HepG2 (cell line): Measurements from ENCODE around the gene SMIM43. TPM values are rescaled to one million over a fixed set of nuclear protein-coding genes. Genes with fewer than 3 reads are reported as not detected.

Experiments used
- ATAC-seq: fragments of 200-7000 bp; cut with Tn5 transposase; 3 replicates; pipeline ENCODE4 v1.9.1; 2020; ENCODE audit warnings: mild to moderate bottlenecking, moderate library complexity
- BruUV-seq: library from RNA; stranded (reverse); fragments of 400-500 nt; replicated peaks from 2 replicates; lab custom pipeline; 2021; lab: Mats Ljungman, UMichigan
- CTCF ChIA-PET: fragments of 300-600 bp; formaldehyde crosslinking; extraction: SDS; loops from one replicate; lab custom pipeline; 2021; ENCODE audit warnings: low total read pairs, inconsistent platforms, low intra/inter-chr PET ratio; lab: Yijun Ruan, JAX
- POLR2A ChIA-PET: fragments of 350-600 bp; sonication (Branson Sonifier 250); formaldehyde crosslinking; loops from one replicate; lab custom pipeline; 2020; ENCODE audit warnings: antibody characterized with exemption, inconsistent platforms; lab: Yijun Ruan, JAX
- DNase-seq: peaks from one replicate; pipeline ENCODE4 v3.0.0-alpha.2; 2015; ENCODE audit warnings: low spot score
- FAIRE-seq: peaks from 3 replicates; lab custom pipeline; 2011; peaks lifted over from hg19 to GRCh38; lab: Jason Lieb, UNC
- H2AFZ ChIP-seq: one replicate; pipeline ENCODE4 v1.6.1; 2011; ENCODE audit warnings: low read length, inconsistent platforms
- H3K27ac ChIP-seq: fragments of 300-600 bp; 3 replicates; pipeline ENCODE4 v1.8.0; 2011; ENCODE audit warnings: mixed run types, mild to moderate bottlenecking, mixed read lengths, low read length, inconsistent platforms; ENCODE audit not compliant: insufficient read depth; ENCODE audit errors: extremely low read length
- H3K27me3 ChIP-seq, 2 experiments: fragments of 200-600 bp in 1 of 2; 2 replicates in 1 of 2; 3 replicates in 1 of 2; pipeline versions ENCODE4 v1.6.0 to v1.8.0; 2011; ENCODE audit warnings: low read length in 2 of 2, mild to moderate bottlenecking in 2 of 2, moderate library complexity in 2 of 2, inconsistent platforms in 1 of 2; ENCODE audit not compliant: insufficient read depth in 2 of 2, control insufficient read depth in 1 of 2
- H3K36me3 ChIP-seq, 2 experiments: fragments of 200-600 bp in 1 of 2; replicated peaks in 1 of 2; 2 replicates in 1 of 2; 3 replicates in 1 of 2; pipeline versions ENCODE4 v1.5.1 to v1.8.0; 2011; ENCODE audit warnings: low read length in 2 of 2, inconsistent platforms in 1 of 2; ENCODE audit not compliant: insufficient read depth in 2 of 2, control insufficient read depth in 1 of 2
- H3K4me1 ChIP-seq: 2 replicates; pipeline ENCODE4 v1.5.1; 2012; ENCODE audit warnings: low read length, inconsistent platforms; ENCODE audit not compliant: insufficient read depth
- H3K4me2 ChIP-seq: 2 replicates; pipeline ENCODE4 v1.6.0; 2011; ENCODE audit warnings: low read depth, low read length, inconsistent platforms
- H3K4me3 ChIP-seq, 3 experiments: fragments of 200-600 bp in 1 of 3; sonication (generic), shearing (Covaris generic) in 1 of 3; replicated peaks in 1 of 3; 2 replicates each; pipeline ENCODE4 v1.5.1; 2011 to 2016; ENCODE audit warnings: low read length in 3 of 3, inconsistent platforms in 2 of 3, low read depth in 2 of 3, mild to moderate bottlenecking in 2 of 3, control low read depth in 1 of 3, mixed read lengths in 1 of 3; ENCODE audit not compliant: insufficient read depth in 1 of 3
- H3K79me2 ChIP-seq: one replicate; pipeline ENCODE4 v1.6.1; 2011; ENCODE audit warnings: low read length, inconsistent platforms; ENCODE audit not compliant: insufficient read depth
- H3K9ac ChIP-seq: 2 replicates; pipeline ENCODE4 v1.6.0; 2011; ENCODE audit warnings: mild to moderate bottlenecking, low read depth, low read length, inconsistent platforms; ENCODE audit not compliant: insufficient read depth
- H3K9me3 ChIP-seq: 2 replicates; pipeline ENCODE4 v1.5.1; 2012; ENCODE audit warnings: mild to moderate bottlenecking, low read length
- H4K20me1 ChIP-seq: 2 replicates; pipeline ENCODE4 v1.6.0; 2011; ENCODE audit warnings: inconsistent platforms, mild to moderate bottlenecking, low read length, moderate library complexity; ENCODE audit not compliant: insufficient read depth
- KDM5A ChIP-seq: fragments of 200-600 bp; sonication (generic); IDR thresholded peaks from 2 replicates; pipeline ENCODE4 v1.7.0; 2018; ENCODE audit warnings: antibody characterized with exemption, mild to moderate bottlenecking, low read length, borderline replicate concordance
- KLF6 ChIP-seq: IDR thresholded peaks from 2 replicates; pipeline ENCODE4 v1.8.0; 2016; ENCODE audit warnings: missing biosample characterization, missing genetic modification reagents
- KMT2A ChIP-seq: sonication (generic); formaldehyde crosslinking; IDR thresholded peaks from 2 replicates; pipeline ENCODE4 v1.4.0; 2020; ENCODE audit warnings: missing genetic modification reagents
- MAFK ChIP-seq, 2 experiments: IDR thresholded peaks in 1 of 2; conservative IDR thresholded peaks in 1 of 2; 2 replicates each; pipeline ENCODE4 v1.6.1; 2011; ENCODE audit warnings: improper control_type of control experiment in 2 of 2, low read length in 2 of 2
- MXD3 ChIP-seq: IDR thresholded peaks from 2 replicates; pipeline ENCODE4 v1.6.1; 2016; ENCODE audit warnings: mild to moderate bottlenecking, missing biosample characterization, missing genetic modification reagents
- MYC ChIP-seq: sonication (generic); formaldehyde crosslinking; IDR thresholded peaks from 2 replicates; pipeline ENCODE4 v1.9.0; 2021; ENCODE audit warnings: missing genetic modification reagents, borderline replicate concordance
- NR2F1 ChIP-seq, 2 experiments: fragments of 450-650 bp in 1 of 2; formaldehyde crosslinking in 1 of 2; IDR thresholded peaks; 2 replicates each; pipeline versions ENCODE4 v1.5.0 to v1.6.1; 2016 to 2020; ENCODE audit warnings: mild to moderate bottlenecking in 1 of 2, missing compliant biosample characterization in 1 of 2, missing genetic modification reagents in 1 of 2, moderate library complexity in 1 of 2
- PAXIP1 ChIP-seq: sonication (generic); formaldehyde crosslinking; conservative IDR thresholded peaks from 2 replicates; pipeline ENCODE4 v1.4.0; 2020; ENCODE audit warnings: mild to moderate bottlenecking, missing genetic modification reagents, moderate library complexity
- RORA ChIP-seq: sonication (generic); formaldehyde crosslinking; IDR thresholded peaks from 2 replicates; pipeline ENCODE4 v1.5.0; 2020; ENCODE audit warnings: mild to moderate bottlenecking, missing genetic modification reagents, moderate library complexity
- SMARCE1 ChIP-seq: fragments of 450-650 bp; IDR thresholded peaks from 2 replicates; pipeline ENCODE4 v1.6.1; 2017; ENCODE audit warnings: borderline replicate concordance
- SNAPC5 ChIP-seq: sonication (generic); formaldehyde crosslinking; IDR thresholded peaks from 2 replicates; pipeline ENCODE4 v1.8.1; 2023; ENCODE audit warnings: mild to moderate bottlenecking, missing genetic modification reagents, borderline replicate concordance
- ZNF547 ChIP-seq: sonication (generic); formaldehyde crosslinking; IDR thresholded peaks from 2 replicates; pipeline ENCODE4 v1.5.1; 2020; ENCODE audit warnings: mild to moderate bottlenecking, missing genetic modification reagents
- WGBS: methylation state at CpG from one replicate; pipeline ENCODE4 v1.1.6; 2017; ENCODE audit warnings: low lambda C conversion rate; 5-methylcytosine and 5-hydroxymethylcytosine counted together
- in situ Hi-C: cut with HindIII; loops from 2 replicates; pipeline ENCODE4 v1.10.0; 2017; ENCODE audit warnings: low pct_unique_long_range_greater_than_20kb; ENCODE audit not compliant: extremely low pct_ligation_motif_present
- intact Hi-C: fragments of 100-400 bp; cut with micrococcal nuclease; formaldehyde crosslinking; loops from one replicate; pipeline ENCODE4 v1.10.0; 2022; ENCODE audit not compliant: unreplicated experiment
- polyA plus RNA-seq, 8 experiments: library from polyadenylated mRNA; depleted of rRNA in 3 of 8; stranded (reverse) in 7 of 8; unstranded in 1 of 8; fragments of >200 nt; fragmentation: Illumina TruSeq in 4 of 8; extraction: Trizol in 4 of 8; gene quantifications; 2 replicates each; pipeline versions ENCODE4 v1.2.1 to v1.2.3, GENCODE V29; 2011 to 2016; ENCODE audit warnings: low read depth in 4 of 8, missing spikeins in 1 of 8, mixed read lengths in 1 of 8; ENCODE audit not compliant: insufficient read depth in 1 of 8
- total RNA-seq, 5 experiments: library from RNA; depleted of rRNA; stranded (reverse); fragments of >200 nt; fragmentation: Illumina TruSeq; extraction: Trizol; gene quantifications; 2 replicates each; pipeline ENCODE4 v1.2.3, GENCODE V29; 2016; ENCODE audit warnings: low read depth in 1 of 5
- TF ChIP-seq, protein P1 (sequence below): sonication (generic); formaldehyde crosslinking; IDR thresholded peaks from 2 replicates; pipeline ENCODE4 v1.4.0; 2020; ENCODE audit warnings: missing genetic modification reagents

Gene SMIM43
- total and polyA plus RNA-seq, 2 of the 13 experiments (the other 11 are each of a cell fraction or from before 2014, with no cell fraction given), result not detected

GRCh38 chr4:121724671-121725070, 40.3 kb downstream of the SMIM43 start:
- Histone ChIP-seq H3K79me2 (no peaks in the 10 kb centered on the region), H4K20me1 (no peaks in the 10 kb centered on the region), H3K27me3 (peaks cover 0 to 4% of the 10 kb centered on the region in 2 experiments; a peak in 2 of 5 replicates), H3K4me1 (no peaks in the 10 kb centered on the region), H3K4me3 (no peak overlapping the region), H3K27ac (no peak overlapping the region), H3K36me3 (no peaks in the 10 kb centered on the region), H2AFZ (no peak overlapping the region), H3K9ac (no peak overlapping the region), H3K4me2 (no peak overlapping the region), H3K9me3 (no peaks in the 10 kb centered on the region)
- TF ChIP-seq KLF6 (no peak), PAXIP1 (no peak), MAFK (conservative IDR thresholded peaks at IDR 0.05 in 1 of 2, IDR thresholded peaks at IDR 0.05 in 1 of 2; ENCODE audit: low read length in 2 of 2) (no peak), RORA (no peak), MXD3 (CRISPR knock-in tag) (no peak), SNAPC5 (no peak), KMT2A (CRISPR knock-in tag) (no peak), ZNF547 (CRISPR knock-in tag) (no peak), MYC (CRISPR knock-in tag) (no peak), SMARCE1 (no peak), KDM5A (no peak), NR2F1 (CRISPR knock-in tag; IDR thresholded peaks at IDR 0.05) (no peak)
- TF ChIP-seq, protein P1, sequence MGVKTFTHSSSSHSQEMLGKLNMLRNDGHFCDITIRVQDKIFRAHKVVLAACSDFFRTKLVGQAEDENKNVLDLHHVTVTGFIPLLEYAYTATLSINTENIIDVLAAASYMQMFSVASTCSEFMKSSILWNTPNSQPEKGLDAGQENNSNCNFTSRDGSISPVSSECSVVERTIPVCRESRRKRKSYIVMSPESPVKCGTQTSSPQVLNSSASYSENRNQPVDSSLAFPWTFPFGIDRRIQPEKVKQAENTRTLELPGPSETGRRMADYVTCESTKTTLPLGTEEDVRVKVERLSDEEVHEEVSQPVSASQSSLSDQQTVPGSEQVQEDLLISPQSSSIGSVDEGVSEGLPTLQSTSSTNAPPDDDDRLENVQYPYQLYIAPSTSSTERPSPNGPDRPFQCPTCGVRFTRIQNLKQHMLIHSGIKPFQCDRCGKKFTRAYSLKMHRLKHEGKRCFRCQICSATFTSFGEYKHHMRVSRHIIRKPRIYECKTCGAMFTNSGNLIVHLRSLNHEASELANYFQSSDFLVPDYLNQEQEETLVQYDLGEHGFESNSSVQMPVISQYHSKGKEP (CRISPR knock-in tag), result no peak
- POLR2A ChIA-PET, result interaction anchor here (1.5 kb wide), 1 partner anchor 28 kb away, joined by 3 read pairs; the partner anchor contains the start of gene ANXA5
- no peak for FAIRE-seq
- WGBS, result 65% methylated on average over 1 of the region's 1 CpG
- in situ Hi-C loops (loop anchor here (10.0 kb wide), 1 partner anchor 50 kb away; no protein-coding TSS in a partner anchor), intact Hi-C loops (loop anchor here (5.0 kb wide), 1 partner anchor 47 kb away; no protein-coding TSS in a partner anchor)
- no TSS peak for BruUV-seq
- CTCF ChIA-PET, result no interaction called here
- no peak for DNase-seq
- no peak for ATAC-seq
